Astrocyte (in vitro differentiated cells and primary cell): ENCODE data around the gene FBXO8. TPM values are rescaled to one million over a fixed set of nuclear protein-coding genes. Genes with fewer than 3 reads are reported as not detected.
A peak's percentile ranks its signal among the peaks of the same experiment; 100 is the strongest.

Source experiments
- DNase-seq: peaks from one replicate; pipeline ENCODE4 v3.0.0-alpha.2; 2010; ENCODE audit warnings: low read depth
- FAIRE-seq: peaks from 2 replicates; lab custom pipeline; 2011; peaks lifted over from hg19 to GRCh38; lab: Jason Lieb, UNC
- H2AFZ ChIP-seq: 2 replicates; pipeline ENCODE4 v1.6.0; 2012; ENCODE audit warnings: low read depth, low read length, inconsistent platforms
- H3K27ac ChIP-seq: 2 replicates; pipeline ENCODE4 v1.5.1; 2011; ENCODE audit warnings: low read depth, low read length, inconsistent platforms
- H3K27me3 ChIP-seq: 2 replicates; pipeline ENCODE4 v1.6.0; 2011; ENCODE audit warnings: low read length, inconsistent platforms; ENCODE audit not compliant: insufficient read depth
- H3K36me3 ChIP-seq: 2 replicates; pipeline ENCODE4 v1.5.1; 2011; ENCODE audit warnings: low read length, inconsistent platforms; ENCODE audit not compliant: insufficient read depth
- H3K4me1 ChIP-seq: 2 replicates; pipeline ENCODE4 v1.5.1; 2011; ENCODE audit warnings: low read length, inconsistent platforms; ENCODE audit not compliant: insufficient read depth
- H3K4me2 ChIP-seq: 2 replicates; pipeline ENCODE4 v1.6.0; 2012; ENCODE audit warnings: low read length, inconsistent platforms
- H3K4me3 ChIP-seq: 2 replicates; pipeline ENCODE4 v1.5.1; 2011; ENCODE audit warnings: low read depth, mild to moderate bottlenecking, low read length, inconsistent platforms; ENCODE audit not compliant: insufficient read depth
- H3K79me2 ChIP-seq: 2 replicates; pipeline ENCODE4 v1.6.0; 2012; ENCODE audit warnings: mild to moderate bottlenecking, low read length, inconsistent platforms; ENCODE audit not compliant: insufficient read depth
- H3K9ac ChIP-seq: 2 replicates; pipeline ENCODE4 v1.6.0; 2012; ENCODE audit warnings: mild to moderate bottlenecking, low read length, inconsistent platforms
- H3K9me3 ChIP-seq: 2 replicates; pipeline ENCODE4 v1.5.1; 2012; ENCODE audit warnings: low read depth, mild to moderate bottlenecking, low read length, inconsistent platforms; ENCODE audit not compliant: insufficient read depth
- H4K20me1 ChIP-seq: 2 replicates; pipeline ENCODE4 v1.6.0; 2012; ENCODE audit warnings: low read length, inconsistent platforms; ENCODE audit not compliant: insufficient read depth
- H3K27ac Mint-ChIP-seq: one replicate; pipeline ENCODE4 v1.8.0; 2021; ENCODE audit warnings: mild to moderate bottlenecking, mixed read lengths; ENCODE audit not compliant: unreplicated experiment
- H3K27me3 Mint-ChIP-seq: one replicate; pipeline ENCODE4 v1.8.0; 2021; ENCODE audit warnings: low read depth, mixed read lengths; ENCODE audit not compliant: unreplicated experiment
- H3K36me3 Mint-ChIP-seq: one replicate; pipeline ENCODE4 v1.8.0; 2021; ENCODE audit warnings: low read depth, mixed read lengths; ENCODE audit not compliant: unreplicated experiment
- H3K4me1 Mint-ChIP-seq: one replicate; pipeline ENCODE4 v1.8.0; 2021; ENCODE audit warnings: low read depth, mixed read lengths; ENCODE audit not compliant: unreplicated experiment
- H3K4me3 Mint-ChIP-seq: one replicate; pipeline ENCODE4 v1.8.0; 2021; ENCODE audit warnings: mild to moderate bottlenecking, moderate library complexity, mixed read lengths; ENCODE audit not compliant: unreplicated experiment
- H3K9me3 Mint-ChIP-seq: one replicate; pipeline ENCODE4 v1.8.0; 2021; ENCODE audit warnings: mild to moderate bottlenecking, mixed read lengths; ENCODE audit not compliant: unreplicated experiment
- EZH2 ChIP-seq: IDR thresholded peaks from 2 replicates; pipeline ENCODE4 v1.6.1; 2012; ENCODE audit warnings: mild to moderate bottlenecking, low read length, inconsistent platforms; ENCODE audit not compliant: insufficient read depth
- total RNA-seq: library from RNA; stranded (reverse); gene quantifications from 2 replicates; pipeline ENCODE4 v1.2.1, GENCODE V29; 2021
- TF ChIP-seq, protein P1 (sequence below): IDR thresholded peaks from 2 replicates; pipeline ENCODE4 v1.5.1; 2011; ENCODE audit warnings: low read depth, mild to moderate bottlenecking, inconsistent platforms, low read length, moderate library complexity; ENCODE audit not compliant: insufficient read depth

The FBXO8 gene
- total RNA-seq, 1 donor from 2014 or later, result 13.1 TPM

DNA sequence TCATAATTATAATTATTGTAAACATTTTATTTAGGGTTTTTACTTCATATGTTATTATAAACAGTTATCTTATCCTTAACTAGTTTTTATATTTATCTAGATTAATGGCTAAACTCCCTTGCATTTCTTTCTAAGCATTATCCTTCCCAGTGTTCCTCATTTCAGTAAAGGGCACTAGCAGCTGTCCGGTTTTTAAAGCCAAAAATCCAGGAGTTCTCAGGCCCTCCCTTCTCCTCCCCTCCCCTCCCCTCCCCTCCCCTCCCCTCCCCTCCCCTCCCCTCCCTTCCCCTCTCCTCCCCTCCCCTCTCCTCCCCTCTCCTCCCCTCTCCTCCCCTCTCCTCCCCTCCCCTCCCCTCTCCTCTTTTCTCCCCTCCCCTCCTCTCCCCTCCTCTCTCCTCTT lies 58.9 kb downstream of the FBXO8 start:
- Histone ChIP-seq H3K9ac (no peak overlapping the region), H3K27ac (no peak overlapping the region), H4K20me1 (no peaks in the 10 kb centered on the region), H3K36me3 (no peaks in the 10 kb centered on the region), H3K4me3 (no peak overlapping the region), H3K4me1 (no peaks in the 10 kb centered on the region), H3K9me3 (no peaks in the 10 kb centered on the region), H3K79me2 (no peaks in the 10 kb centered on the region), H2AFZ (no peak overlapping the region), H3K27me3 (peaks cover 15% of the 10 kb centered on the region), H3K4me2 (no peak overlapping the region)
- Mint-ChIP-seq H3K4me3 (no peak overlapping the region), H3K27me3 (peaks cover 20% of the 10 kb centered on the region), H3K36me3 (no peaks in the 10 kb centered on the region), H3K27ac (no peak overlapping the region), H3K4me1 (no peaks in the 10 kb centered on the region), H3K9me3 (no peaks in the 10 kb centered on the region)
- DNase-seq, result no peak
- no peak for FAIRE-seq
- TF ChIP-seq, protein P1, sequence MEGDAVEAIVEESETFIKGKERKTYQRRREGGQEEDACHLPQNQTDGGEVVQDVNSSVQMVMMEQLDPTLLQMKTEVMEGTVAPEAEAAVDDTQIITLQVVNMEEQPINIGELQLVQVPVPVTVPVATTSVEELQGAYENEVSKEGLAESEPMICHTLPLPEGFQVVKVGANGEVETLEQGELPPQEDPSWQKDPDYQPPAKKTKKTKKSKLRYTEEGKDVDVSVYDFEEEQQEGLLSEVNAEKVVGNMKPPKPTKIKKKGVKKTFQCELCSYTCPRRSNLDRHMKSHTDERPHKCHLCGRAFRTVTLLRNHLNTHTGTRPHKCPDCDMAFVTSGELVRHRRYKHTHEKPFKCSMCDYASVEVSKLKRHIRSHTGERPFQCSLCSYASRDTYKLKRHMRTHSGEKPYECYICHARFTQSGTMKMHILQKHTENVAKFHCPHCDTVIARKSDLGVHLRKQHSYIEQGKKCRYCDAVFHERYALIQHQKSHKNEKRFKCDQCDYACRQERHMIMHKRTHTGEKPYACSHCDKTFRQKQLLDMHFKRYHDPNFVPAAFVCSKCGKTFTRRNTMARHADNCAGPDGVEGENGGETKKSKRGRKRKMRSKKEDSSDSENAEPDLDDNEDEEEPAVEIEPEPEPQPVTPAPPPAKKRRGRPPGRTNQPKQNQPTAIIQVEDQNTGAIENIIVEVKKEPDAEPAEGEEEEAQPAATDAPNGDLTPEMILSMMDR, result no peak
- TF ChIP-seq EZH2, result no peak

DNA sequence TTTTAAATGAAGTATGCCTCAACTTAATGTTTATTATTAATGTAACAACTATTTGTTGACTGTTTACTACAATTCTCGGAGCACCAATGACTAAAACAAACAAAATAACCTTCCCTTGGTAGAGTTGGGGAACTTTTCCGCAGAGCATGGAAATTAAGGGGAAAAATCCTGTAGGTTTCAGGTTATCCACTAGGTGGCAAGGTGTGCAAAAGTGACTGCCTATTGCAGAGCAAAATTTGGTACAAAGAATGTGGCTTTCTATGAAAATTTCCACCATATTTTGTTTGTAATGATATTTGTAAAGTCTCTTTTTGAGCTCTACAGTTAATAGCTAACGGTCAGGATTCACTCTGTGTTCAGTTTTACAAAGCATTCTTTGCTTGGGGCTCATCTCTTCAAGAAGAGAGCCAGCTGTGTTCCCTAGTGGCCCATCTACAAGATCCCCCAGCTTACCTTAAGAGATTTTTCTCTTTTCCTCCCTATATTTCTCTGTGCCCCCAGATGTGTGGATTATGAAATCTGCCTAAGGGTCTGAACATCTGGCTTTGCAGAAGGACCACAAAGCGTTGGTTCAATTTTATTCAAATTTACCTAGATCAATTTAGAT lies 61.1 kb downstream of the FBXO8 start:
- H3K27me3 ChIP-seq, result peaks cover 36% of the 10 kb centered on the region
- peaks cover 8% of the 10 kb centered on the region for H3K4me1 ChIP-seq
- Mint-ChIP-seq H3K27ac (no peak overlapping the region), H3K36me3 (no peaks in the 10 kb centered on the region), H3K4me1 (peaks cover 8% of the 10 kb centered on the region), H3K4me3 (no peak overlapping the region), H3K27me3 (peaks cover 33% of the 10 kb centered on the region), H3K9me3 (no peaks in the 10 kb centered on the region)
- H3K9me3 ChIP-seq, result no peaks in the 10 kb centered on the region
- H3K4me2 ChIP-seq, result no peak overlapping the region
- H3K79me2 ChIP-seq, result no peaks in the 10 kb centered on the region
- no peak for FAIRE-seq
- no peak overlapping the region for H3K4me3 ChIP-seq
- no peaks in the 10 kb centered on the region for H4K20me1 ChIP-seq
- H3K36me3 ChIP-seq, result no peaks in the 10 kb centered on the region
- no peak for TF ChIP-seq EZH2
- TF ChIP-seq, protein P1, result peak; percentile 72
- no peak overlapping the region for H3K9ac ChIP-seq
- no peak for DNase-seq
- H2AFZ ChIP-seq, result no peak overlapping the region
- no peak overlapping the region for H3K27ac ChIP-seq

DNA sequence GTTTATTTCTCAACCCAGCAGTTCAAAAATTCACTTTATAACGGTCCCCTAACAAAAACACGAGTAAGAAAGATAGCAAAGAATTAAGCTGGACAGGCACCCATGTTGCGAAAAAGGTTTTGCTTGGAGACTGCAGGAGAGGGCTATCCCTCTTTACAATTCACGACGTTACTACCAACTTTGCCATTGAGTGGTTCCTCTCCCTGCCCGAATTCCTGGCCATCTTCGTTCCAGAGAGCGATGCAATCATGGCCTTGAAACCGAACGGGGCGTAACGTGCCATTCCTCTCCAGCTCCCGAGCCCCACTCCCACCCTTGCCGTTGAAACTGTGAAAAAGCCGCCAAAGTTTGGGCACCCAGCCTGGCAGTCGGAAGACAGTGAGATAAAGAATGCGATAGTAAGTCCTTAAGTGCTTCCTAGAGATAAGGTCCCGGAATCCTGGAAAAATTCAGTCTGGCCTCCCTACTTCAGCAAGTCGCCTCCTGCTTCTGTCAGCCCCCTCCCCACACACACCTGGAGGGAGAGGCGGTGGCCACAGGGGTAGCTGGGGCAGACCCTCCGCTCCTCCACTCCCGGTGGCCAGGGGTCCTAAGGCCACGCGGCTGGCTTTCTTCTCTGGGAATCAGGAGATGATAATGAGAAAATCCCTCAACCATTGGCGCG lies 65.2 kb downstream of the FBXO8 start:
- Histone ChIP-seq H3K4me1 (peaks cover 20% of the 10 kb centered on the region), H3K9me3 (no peaks in the 10 kb centered on the region), H3K27ac (no peak overlapping the region), H3K9ac (no peak overlapping the region), H3K79me2 (no peaks in the 10 kb centered on the region), H3K4me3 (no peak overlapping the region), H3K4me2 (peak overlapping the region; percentile 81), H2AFZ (peak overlapping the region; percentile 39), H4K20me1 (no peaks in the 10 kb centered on the region), H3K27me3 (peaks cover 72% of the 10 kb centered on the region), H3K36me3 (no peaks in the 10 kb centered on the region)
- FAIRE-seq (no peak), DNase-seq (no peak)
- Mint-ChIP-seq H3K9me3 (peaks cover 16% of the 10 kb centered on the region), H3K27me3 (peaks cover 63% of the 10 kb centered on the region), H3K4me1 (peaks cover 25% of the 10 kb centered on the region), H3K36me3 (no peaks in the 10 kb centered on the region), H3K27ac (no peak overlapping the region), H3K4me3 (peak overlapping the region; percentile 77)
- TF ChIP-seq, protein P1, result no peak
- no peak for TF ChIP-seq EZH2
